Measurements from ENCODE around the gene RAB37. TPM values are rescaled to one million over a fixed set of nuclear protein-coding genes. Genes with fewer than 3 reads are reported as not detected.

The RAB37 gene
- total and polyA plus RNA-seq, 2 donors (not counting 1 experiment from before 2014, with no cell fraction given): 67.6 to 76.8 TPM

GRCh38 chr17:74757931-74758847, 21.1 kb downstream of the RAB37 start:
- intact Hi-C loops (cut with micrococcal nuclease): loop anchor here (1.0 kb wide), 1 partner anchor 101 kb away; no protein-coding TSS in a partner anchor
- WGBS (ENCODE audit: insufficient coverage): 62% methylated on average over 24 of the region's 26 CpGs
- ChIA-PET CTCF (interaction anchor here (0.5 to 7.3 kb wide), 12 partner anchors 8 to 106 kb away, joined by 3 to 40 read pairs (median 8); partner anchors contain the start of genes NAT9 and RAB37), POLR2A (interaction anchor here (1.2 to 3.2 kb wide), 3 partner anchors 8 to 18 kb away, joined by 3 to 13 read pairs (median 6); partner anchors contain the start of gene NAT9)
- Histone ChIP-seq H3K9me3 (ENCODE audit: control extremely low read depth in 1 of 3, control insufficient read depth in 2 of 3, insufficient read depth in 1 of 3, low read length in 2 of 3) (no peaks in the 10 kb centered on the region), H3K4me1 (ENCODE audit: control insufficient read depth in 2 of 2, insufficient read depth in 2 of 2, low read length in 2 of 2) (peaks cover 44 to 57% of the 10 kb centered on the region in 2 donors), H4K20me1 (ENCODE audit: control insufficient read depth, insufficient read depth, low read length, poor library complexity, severe bottlenecking) (peaks cover 93% of the 10 kb centered on the region), H3K79me2 (ENCODE audit: control insufficient read depth, insufficient read depth, low read length) (peaks cover 86% of the 10 kb centered on the region), H3K27ac (ENCODE audit: low read length in 2 of 2) (no peak overlapping the region), H3K27me3 (replicated peaks in 1 of 4; ENCODE audit: control extremely low read depth in 1 of 4, control insufficient read depth in 3 of 4, insufficient read depth in 4 of 4, low read length in 3 of 4) (no peaks in the 10 kb centered on the region), H3K36me3 (replicated peaks in 1 of 2; ENCODE audit: control extremely low read depth in 1 of 2, control insufficient read depth in 1 of 2, extremely low read depth in 1 of 2, insufficient read depth in 2 of 2, low read length in 1 of 2) (peaks cover 0 to 9% of the 10 kb centered on the region in 2 experiments), H2AFZ (ENCODE audit: insufficient read depth, low read depth, low read length, poor library complexity, severe bottlenecking) (no peak overlapping the region), H3K4me2 (replicated peaks; ENCODE audit: low read depth, low read length, poor library complexity, severe bottlenecking) (peak overlapping the region; percentile 58), H3K4me3 (ENCODE audit: control extremely low read depth in 1 of 5, extremely low read depth in 1 of 5, insufficient read depth in 1 of 5, low read depth in 2 of 5, low read length in 4 of 5) (no peak overlapping the region), H3K9ac (ENCODE audit: low read length) (no peak overlapping the region)
- no peak for ATAC-seq (ENCODE audit: low read depth)
- Mint-ChIP-seq H3K4me1 (peaks cover 54% of the 10 kb centered on the region), H3K4me3 (peak overlapping the region; percentile 56), H3K9me3 (ENCODE audit: insufficient read depth) (no peaks in the 10 kb centered on the region), H3K27ac (peak overlapping the region; percentile 29), H3K27me3 (no peaks in the 10 kb centered on the region)
- no peak for TF ChIP-seq CTCF (IDR thresholded peaks at IDR 0.05)
- no peak for TF ChIP-seq EZH2 (IDR thresholded peaks at IDR 0.05; ENCODE audit: borderline replicate concordance, insufficient read depth, low read depth, low read length, poor library complexity, severe bottlenecking)
- DNase-seq: no peak
